Dendritic cell treated with granulocyte-macrophage colony-stimulating factor and Interleukin-4, amounts not matched to agents 40 ng/mL and 50 ng/mL, for 4 days (primary cell): ENCODE measurements around the gene FLNC.

Source experiments
- H3K27ac Mint-ChIP-seq: one replicate; pipeline ENCODE4 v1.8.0; 2022; ENCODE audit warnings: mild to moderate bottlenecking, mixed read lengths
- H3K27me3 Mint-ChIP-seq: one replicate; pipeline ENCODE4 v1.8.0; 2022; ENCODE audit warnings: mild to moderate bottlenecking, mixed read lengths
- H3K36me3 Mint-ChIP-seq: one replicate; pipeline ENCODE4 v1.8.0; 2022; ENCODE audit warnings: low read depth, mixed read lengths
- H3K4me1 Mint-ChIP-seq: one replicate; pipeline ENCODE4 v1.8.0; 2022; ENCODE audit warnings: low read depth, mixed read lengths
- H3K4me3 Mint-ChIP-seq: one replicate; pipeline ENCODE4 v1.8.0; 2022; ENCODE audit warnings: mild to moderate bottlenecking, moderate library complexity, mixed read lengths
- H3K9me3 Mint-ChIP-seq: one replicate; pipeline ENCODE4 v1.8.0; 2022; ENCODE audit warnings: mixed read lengths
- intact Hi-C: fragments of 100-400 bp; cut with micrococcal nuclease; formaldehyde crosslinking; loops from one replicate; pipeline ENCODE4 v1.15.0; 2022

FLNC gene

DNA sequence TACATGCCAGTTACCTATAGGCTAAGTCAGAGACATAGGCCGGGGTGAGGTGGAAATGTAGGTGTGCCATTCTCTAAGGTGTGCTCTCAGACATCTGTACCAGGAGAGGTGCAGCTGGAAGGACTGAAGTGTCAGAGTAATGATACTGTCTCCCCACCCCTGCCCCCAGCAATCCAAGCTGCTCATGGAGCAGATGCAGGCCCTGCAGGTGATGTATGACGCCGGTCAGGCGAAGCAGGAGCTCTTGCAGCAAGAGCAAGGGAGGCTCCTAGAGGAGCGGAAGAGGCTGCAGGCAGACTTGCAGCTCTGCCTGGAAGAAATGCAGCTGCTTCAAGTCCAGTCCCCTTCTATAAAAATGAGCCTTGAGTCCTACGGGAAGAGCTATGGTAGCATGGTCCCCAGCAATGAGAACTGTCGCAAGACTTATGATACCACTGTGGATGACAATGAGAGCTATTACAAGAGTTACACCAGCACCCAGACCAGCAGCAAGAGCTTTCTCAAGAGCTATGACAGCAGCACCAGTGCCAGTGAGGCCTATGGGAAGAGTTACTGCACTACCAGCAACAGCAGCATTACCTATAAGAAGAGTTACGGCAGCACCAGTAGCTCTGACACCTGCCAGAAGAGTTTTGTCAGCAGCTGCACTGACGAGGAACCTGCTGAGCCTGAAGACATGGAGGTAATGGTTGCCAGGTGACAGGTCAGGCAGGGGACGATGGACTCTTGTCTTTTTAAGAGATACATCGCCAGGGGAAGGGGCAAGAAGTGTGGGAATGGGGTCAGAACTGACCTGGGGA lies 18.4 kb upstream of the FLNC start:
- Mint-ChIP-seq H3K4me1 (peaks cover 23% of the 10 kb centered on the region), H3K27me3 (peaks cover 5% of the 10 kb centered on the region), H3K4me3 (no peak overlapping the region), H3K27ac (no peak overlapping the region), H3K36me3 (no peaks in the 10 kb centered on the region), H3K9me3 (peaks cover 10% of the 10 kb centered on the region)
- intact Hi-C loops = no loop called here

DNA sequence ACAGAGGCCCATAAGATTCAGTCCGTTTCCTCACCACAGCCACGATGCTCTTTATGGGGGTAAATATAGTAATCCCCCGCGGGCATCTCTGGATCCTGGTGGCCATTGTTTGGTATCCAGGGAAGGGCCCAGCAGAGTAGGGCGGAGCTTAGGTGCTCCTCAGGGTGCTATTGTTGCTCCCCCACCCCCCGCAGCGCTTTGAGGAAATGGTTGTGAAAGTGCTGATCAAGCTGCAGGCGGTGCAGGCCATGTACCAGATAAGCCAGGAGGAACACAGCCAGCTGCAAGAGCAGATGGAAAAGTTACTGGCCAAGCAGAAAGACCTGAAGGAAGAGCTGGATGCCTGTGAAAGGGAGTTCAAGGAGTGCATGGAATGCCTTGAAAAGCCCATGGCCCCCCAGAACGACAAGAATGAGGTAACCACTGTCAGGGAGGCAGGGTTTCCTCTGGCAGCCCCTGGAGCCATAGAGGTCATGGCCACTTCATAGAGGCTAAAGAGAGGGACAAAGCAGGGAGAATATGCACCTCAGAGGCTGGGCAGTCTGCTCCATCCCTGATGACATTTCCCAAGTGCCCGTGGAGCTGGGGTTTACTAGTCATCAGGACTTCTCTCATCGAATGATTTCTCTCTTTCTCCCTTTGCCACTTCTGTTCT lies 17.6 kb upstream of the FLNC start:
- H3K27ac Mint-ChIP-seq = no peak overlapping the region
- intact Hi-C loops = no loop called here
- peaks cover 10% of the 10 kb centered on the region for H3K9me3 Mint-ChIP-seq
- no peaks in the 10 kb centered on the region for H3K36me3 Mint-ChIP-seq
- peaks cover 7% of the 10 kb centered on the region for H3K27me3 Mint-ChIP-seq
- no peak overlapping the region for H3K4me3 Mint-ChIP-seq
- H3K4me1 Mint-ChIP-seq = peaks cover 21% of the 10 kb centered on the region

DNA sequence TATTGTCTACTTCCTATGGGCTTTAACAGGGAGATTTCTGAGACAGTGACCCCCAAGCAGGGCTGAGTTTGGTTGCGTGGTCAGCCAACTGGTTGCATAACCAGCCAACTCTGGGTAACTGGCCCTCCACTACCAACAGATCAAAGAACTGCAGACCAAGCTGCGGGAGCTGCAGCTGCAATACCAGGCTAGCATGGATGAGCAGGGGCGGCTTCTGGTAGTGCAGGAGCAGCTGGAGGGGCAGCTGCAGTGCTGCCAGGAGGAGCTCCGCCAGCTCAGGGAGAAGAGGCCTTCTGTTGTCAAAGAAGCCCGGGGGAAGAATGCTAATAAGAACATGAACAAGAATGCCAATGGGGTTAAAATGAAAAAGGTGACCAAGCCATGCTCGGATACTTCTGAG lies 15.7 kb upstream of the FLNC start:
- Mint-ChIP-seq H3K27ac (peak overlapping the region; percentile 20), H3K4me1 (peaks cover 26% of the 10 kb centered on the region), H3K27me3 (peaks cover 17% of the 10 kb centered on the region), H3K36me3 (no peaks in the 10 kb centered on the region), H3K9me3 (peaks cover 10% of the 10 kb centered on the region), H3K4me3 (no peak overlapping the region)
- intact Hi-C loops = no loop called here

DNA sequence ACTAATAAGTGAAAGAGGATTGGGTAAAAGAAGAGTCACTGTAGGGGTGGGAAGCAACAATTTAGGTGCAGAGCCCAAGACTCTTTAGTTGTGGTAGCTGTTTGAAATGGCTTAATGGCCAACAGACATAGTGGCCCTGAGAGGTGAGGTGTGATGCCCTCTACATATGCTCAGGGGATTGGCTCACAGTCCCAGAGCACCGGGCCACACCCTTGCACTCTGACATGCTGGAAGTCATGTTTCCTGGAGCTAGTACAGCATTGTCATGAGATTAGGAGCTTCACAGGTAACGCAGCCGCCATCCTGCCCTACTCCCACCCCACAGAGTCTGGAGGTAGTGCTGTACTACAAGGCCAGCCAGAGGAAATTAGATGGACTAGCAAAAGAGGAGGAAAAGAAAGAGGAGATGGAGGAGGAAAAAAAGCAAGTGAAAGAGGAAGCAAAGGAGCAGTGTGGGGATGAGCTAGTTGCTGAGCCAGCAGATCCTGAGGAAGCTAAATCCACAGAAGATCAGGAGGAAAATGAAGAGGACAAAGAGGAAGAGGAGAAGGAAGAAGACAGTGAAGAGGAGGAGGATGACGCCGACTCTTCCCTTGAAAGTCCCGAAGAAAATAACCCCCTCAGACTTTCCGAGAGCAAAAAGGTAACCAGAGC lies 14.8 kb upstream of the FLNC start:
- H3K27me3 Mint-ChIP-seq = peaks cover 19% of the 10 kb centered on the region
- peaks cover 30% of the 10 kb centered on the region for H3K4me1 Mint-ChIP-seq
- H3K4me3 Mint-ChIP-seq = no peak overlapping the region
- no peaks in the 10 kb centered on the region for H3K36me3 Mint-ChIP-seq
- peak overlapping the region; percentile 20 for H3K27ac Mint-ChIP-seq
- peaks cover 10% of the 10 kb centered on the region for H3K9me3 Mint-ChIP-seq
- intact Hi-C loops = no loop called here

DNA sequence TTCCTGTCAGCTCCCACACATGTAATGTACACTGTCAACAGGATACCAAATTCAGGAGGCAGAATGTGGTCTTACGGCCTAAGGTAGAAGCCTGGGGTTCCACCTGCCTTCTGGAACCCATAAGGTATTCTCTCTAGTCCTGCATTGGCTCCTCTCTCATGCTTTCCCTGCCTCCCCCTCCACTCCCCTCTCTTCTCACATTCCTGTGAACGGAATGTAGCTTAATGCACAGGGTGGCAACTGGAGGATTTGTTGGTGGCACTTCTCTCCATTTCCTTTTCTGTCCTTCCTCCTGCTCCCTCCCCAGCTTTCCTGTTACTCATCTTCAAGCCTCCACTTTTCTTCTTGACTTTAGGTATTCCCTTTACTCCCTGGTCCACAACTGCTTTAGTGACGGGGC lies 11.5 kb upstream of the FLNC start:
- Mint-ChIP-seq H3K4me1 (peaks cover 30% of the 10 kb centered on the region), H3K27me3 (peaks cover 30% of the 10 kb centered on the region), H3K9me3 (peaks cover 10% of the 10 kb centered on the region), H3K27ac (no peak overlapping the region), H3K4me3 (no peak overlapping the region), H3K36me3 (no peaks in the 10 kb centered on the region)
- intact Hi-C loops = no loop called here

DNA sequence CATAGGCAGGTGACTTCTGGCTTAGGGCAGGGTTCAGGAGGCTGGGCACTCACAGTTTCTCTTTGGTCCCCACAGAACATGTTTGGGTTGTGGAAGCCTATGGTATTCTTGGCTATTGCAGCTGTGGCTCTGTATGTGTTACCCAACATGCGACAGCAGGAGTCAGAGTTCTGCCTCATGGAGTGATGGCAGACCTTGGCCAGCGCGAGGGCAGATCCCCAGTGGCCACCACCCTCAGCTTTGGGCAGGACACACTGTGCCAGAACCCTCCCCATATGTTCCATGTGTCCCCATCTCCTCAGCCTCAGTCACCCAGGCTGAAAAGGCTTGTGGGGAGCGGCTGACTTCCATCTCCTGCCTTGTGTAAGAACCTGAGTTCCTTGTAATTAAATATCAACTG lies 8.5 kb upstream of the FLNC start:
- Mint-ChIP-seq H3K27ac (no peak overlapping the region), H3K36me3 (no peaks in the 10 kb centered on the region), H3K9me3 (no peaks in the 10 kb centered on the region), H3K4me3 (no peak overlapping the region), H3K4me1 (peaks cover 9% of the 10 kb centered on the region), H3K27me3 (peaks cover 41% of the 10 kb centered on the region)
- intact Hi-C loops = no loop called here

DNA sequence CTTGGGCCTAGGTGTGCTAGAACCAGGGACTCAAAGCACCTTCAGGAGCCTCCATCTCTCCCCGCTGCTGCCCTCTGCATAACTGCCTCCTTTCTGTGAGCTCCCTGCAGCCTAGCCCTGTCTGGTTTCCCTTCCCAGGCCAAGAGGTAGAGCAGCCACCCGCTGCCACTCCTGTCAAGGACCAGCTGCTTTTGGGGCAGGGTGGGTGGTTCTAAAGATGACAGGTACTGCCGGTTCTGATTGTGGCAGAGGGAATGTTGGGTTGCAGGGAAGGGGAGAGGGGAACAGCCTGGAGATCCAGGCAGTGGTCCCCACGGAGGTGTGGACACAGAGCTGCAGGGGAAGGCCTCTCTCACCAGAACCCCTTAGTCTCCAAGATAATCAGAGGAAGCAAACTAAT lies 3.7 kb upstream of the FLNC start:
- no peaks in the 10 kb centered on the region for H3K36me3 Mint-ChIP-seq
- peaks cover 20% of the 10 kb centered on the region for H3K4me1 Mint-ChIP-seq
- intact Hi-C loops = no loop called here
- no peak overlapping the region for H3K27ac Mint-ChIP-seq
- no peak overlapping the region for H3K4me3 Mint-ChIP-seq
- H3K27me3 Mint-ChIP-seq = peaks cover 59% of the 10 kb centered on the region
- no peaks in the 10 kb centered on the region for H3K9me3 Mint-ChIP-seq

DNA sequence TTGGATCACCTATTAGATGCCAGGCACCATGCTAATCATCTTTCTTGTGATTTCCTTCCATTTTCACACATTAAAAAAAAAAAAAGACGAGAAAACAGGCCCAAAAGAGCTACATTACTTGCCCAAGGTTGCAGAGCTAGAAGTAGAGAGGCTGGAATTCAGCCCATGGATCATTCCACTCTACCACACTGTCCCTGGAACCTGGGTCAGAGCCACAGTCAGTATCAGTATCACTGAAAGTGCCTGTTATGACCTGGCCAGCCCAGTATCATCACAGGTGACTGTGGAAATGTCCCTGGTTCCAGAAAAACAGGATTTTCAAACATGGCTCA lies 3.3 kb upstream of the FLNC start:
- peaks cover 63% of the 10 kb centered on the region for H3K27me3 Mint-ChIP-seq
- no peaks in the 10 kb centered on the region for H3K36me3 Mint-ChIP-seq
- peaks cover 24% of the 10 kb centered on the region for H3K4me1 Mint-ChIP-seq
- no peaks in the 10 kb centered on the region for H3K9me3 Mint-ChIP-seq
- H3K27ac Mint-ChIP-seq = no peak overlapping the region
- H3K4me3 Mint-ChIP-seq = no peak overlapping the region
- intact Hi-C loops = no loop called here

DNA sequence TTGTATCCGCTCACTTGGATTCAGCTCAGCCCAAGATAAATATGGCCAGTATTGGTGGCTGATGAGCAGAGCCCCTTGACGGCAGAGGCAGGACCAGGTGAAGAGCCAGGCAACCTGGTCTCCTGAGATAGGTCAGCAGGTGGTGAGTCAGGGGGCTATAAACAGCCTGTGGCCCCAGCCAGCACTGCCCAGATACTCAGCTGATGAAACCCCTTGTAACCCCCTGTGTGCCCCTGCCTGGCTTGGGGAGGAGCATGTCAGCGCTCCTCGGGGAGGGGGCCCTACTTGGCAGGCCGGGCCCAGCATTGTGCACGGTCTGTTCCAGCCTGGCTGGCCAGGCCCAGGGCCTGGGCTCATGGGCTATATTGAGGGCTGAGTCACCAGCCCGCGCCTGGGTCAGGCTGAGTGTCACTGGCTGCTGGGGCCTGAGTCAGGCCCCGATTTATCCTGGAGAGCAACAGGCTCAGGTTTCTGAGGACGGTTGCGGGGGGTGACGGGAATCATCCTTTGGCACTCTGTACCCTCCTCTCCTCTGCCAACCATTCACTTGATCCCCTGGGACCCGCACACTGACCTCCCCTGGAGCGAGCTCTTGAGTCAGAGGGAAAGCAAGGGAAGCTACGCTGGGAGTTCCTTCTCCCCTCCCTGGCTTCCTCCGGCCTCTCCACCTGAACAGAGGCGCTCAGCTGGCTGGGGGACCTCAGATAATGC lies 2.8 kb upstream of the FLNC start:
- Mint-ChIP-seq H3K4me1 (peaks cover 29% of the 10 kb centered on the region), H3K27ac (no peak overlapping the region), H3K4me3 (no peak overlapping the region), H3K36me3 (no peaks in the 10 kb centered on the region), H3K27me3 (peaks cover 67% of the 10 kb centered on the region), H3K9me3 (no peaks in the 10 kb centered on the region)
- intact Hi-C loops = no loop called here

DNA sequence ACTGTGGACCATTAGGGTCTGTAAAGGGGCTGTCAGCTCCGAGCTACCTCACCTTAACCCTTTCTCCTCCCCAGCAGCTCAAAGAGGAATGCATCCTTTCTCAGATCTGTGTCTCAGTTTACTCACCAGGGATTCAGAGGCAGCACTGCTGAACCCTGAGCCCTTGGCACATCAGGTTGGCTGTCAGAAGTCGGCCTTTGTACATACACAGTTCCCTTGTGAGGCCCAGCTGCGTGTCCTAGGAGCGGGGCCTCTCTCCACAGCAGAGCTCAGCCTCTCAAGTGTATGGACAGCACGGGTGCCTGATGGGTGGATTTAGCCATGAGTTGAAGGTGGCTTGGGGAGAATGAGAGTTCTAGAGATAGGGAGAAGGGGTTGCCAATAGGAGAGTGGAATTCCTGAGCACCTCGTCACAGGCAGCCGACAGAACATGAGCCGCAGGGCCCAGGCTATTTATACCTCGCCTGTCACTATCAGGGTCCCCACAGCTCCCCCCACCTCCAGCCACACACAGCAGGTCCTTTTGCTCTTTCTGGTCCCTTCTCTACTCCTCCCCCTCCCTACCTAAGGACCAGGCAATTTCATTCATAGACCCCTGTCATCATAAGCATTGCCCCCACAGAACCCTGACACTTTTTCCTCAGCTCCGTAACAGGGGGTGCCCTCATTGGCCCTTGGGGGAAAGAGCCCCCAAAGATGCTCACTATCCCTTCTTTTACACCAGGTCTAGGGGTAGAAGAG lies 2.1 kb upstream of the FLNC start:
- Mint-ChIP-seq H3K4me3 (no peak overlapping the region), H3K9me3 (no peaks in the 10 kb centered on the region), H3K27ac (no peak overlapping the region), H3K27me3 (peaks cover 72% of the 10 kb centered on the region), H3K36me3 (no peaks in the 10 kb centered on the region), H3K4me1 (peaks cover 36% of the 10 kb centered on the region)
- intact Hi-C loops = no loop called here

DNA sequence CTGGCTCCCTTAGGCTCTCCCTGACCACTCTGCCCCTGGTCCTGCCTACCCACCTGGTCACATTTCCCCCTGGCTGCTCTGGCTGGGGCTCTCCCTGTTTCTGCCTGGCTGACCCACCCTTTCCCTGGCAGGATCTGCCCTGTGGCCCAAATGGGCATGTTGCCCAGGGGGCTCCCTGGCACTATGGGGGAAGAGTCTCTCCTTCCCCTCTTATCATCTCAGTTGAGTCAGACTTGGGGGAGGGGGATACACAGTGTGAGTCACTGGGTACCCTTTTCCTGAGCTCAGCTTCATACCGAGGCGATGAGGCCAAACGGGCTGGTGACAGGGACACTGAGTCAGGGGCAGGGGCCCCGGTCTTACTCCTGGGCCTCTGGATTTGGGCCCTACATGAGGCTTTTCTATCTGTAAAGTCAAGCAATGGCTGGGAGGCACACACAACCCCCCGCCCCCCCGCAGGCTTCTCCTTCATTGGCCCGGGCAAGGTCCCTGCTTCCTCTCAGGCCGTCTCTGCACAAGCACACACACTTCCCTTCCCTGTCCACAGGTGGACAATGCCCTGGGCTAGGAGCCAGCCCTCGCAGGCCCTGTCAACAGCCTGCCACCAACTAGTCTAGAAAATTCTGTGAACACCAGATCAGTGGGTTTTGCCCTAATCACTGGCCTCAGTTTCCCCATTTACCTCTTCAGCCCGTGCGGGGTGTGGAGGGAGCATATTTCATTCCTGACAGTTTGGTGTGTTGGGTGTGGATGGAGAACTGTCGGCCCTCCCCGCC lies 627 bp upstream of the FLNC start:
- intact Hi-C loops = no loop called here
- H3K9me3 Mint-ChIP-seq = no peaks in the 10 kb centered on the region
- peaks cover 80% of the 10 kb centered on the region for H3K27me3 Mint-ChIP-seq
- no peak overlapping the region for H3K27ac Mint-ChIP-seq
- H3K4me1 Mint-ChIP-seq = peaks cover 42% of the 10 kb centered on the region
- H3K36me3 Mint-ChIP-seq = no peaks in the 10 kb centered on the region
- no peak overlapping the region for H3K4me3 Mint-ChIP-seq

DNA sequence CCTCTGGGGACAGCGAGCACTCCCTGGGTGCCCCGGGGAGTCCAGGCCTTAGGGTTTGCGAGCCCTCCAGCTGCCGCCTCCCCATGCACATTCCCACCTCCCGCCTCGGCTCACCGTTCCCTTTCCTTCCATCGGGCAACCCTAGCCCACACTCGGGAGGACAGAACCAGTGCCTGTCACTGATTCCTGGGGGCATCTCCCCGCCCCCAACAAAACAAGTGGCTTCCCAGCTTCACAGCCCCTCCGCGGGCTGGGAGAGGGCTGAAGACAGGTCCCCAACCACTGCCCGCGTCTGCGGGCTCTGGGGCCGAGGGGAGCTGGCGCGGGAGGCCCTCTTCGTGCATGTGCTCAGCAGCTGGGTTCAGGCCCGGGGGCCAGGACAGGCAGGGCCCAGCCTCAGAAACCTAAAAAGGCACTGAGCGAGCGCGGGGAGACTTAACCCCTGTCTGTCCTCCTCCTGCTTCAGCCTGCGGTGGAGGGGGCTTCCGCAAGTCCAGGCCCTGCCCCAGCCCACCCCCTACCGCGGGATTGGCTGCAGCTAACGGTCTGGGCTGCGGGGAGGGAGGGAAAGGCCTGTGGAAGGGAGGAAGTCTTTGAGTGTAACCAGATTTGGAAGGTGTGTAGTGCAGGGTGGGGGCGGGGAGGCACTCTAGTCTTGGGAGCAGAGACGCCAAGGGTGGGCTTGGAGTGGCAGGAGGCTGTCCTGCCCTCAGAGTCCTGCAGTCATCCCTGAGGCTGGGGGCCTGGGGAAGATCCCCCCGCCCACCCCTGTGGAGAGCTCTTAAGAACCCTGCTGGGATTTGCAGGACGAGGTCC lies 1.2 kb downstream of the FLNC start:
- intact Hi-C loops = no loop called here
- Mint-ChIP-seq H3K27me3 (peaks cover 85% of the 10 kb centered on the region), H3K4me1 (peaks cover 42% of the 10 kb centered on the region), H3K4me3 (no peak overlapping the region), H3K36me3 (no peaks in the 10 kb centered on the region), H3K27ac (no peak overlapping the region), H3K9me3 (no peaks in the 10 kb centered on the region)
